Measurements from ENCODE around the gene ZNF423. TPM values are rescaled to one million over a fixed set of nuclear protein-coding genes. Genes with fewer than 3 reads are reported as not detected.

The ZNF423 gene
- polyA plus RNA-seq, 1 of the 3 experiments (the other 2 are of a cell fraction): 1.2 TPM

- no peak for TF ChIP-seq ZBTB33 (IDR thresholded peaks at IDR 0.05; ENCODE audit: borderline replicate concordance, low read depth)
Observed at GRCh38 chr16:49559242-49559641, 296.7 kb downstream of the ZNF423 start (continued).

- Histone ChIP-seq H3K27ac (ENCODE audit: low read depth in 2 of 2, low read length in 1 of 2) (no peak overlapping the region), H3K36me3 (replicated peaks in 1 of 2; ENCODE audit: control insufficient read depth in 1 of 2, insufficient read depth in 2 of 2, low read length in 1 of 2) (no peaks in the 10 kb centered on the region), H3K4me3 (ENCODE audit: low read depth in 2 of 2, low read length in 1 of 2) (no peak overlapping the region), H4K20me1 (ENCODE audit: insufficient read depth) (no peaks in the 10 kb centered on the region), H3K27me3 (ENCODE audit: insufficient read depth) (no peaks in the 10 kb centered on the region), H3K9me3 (no peaks in the 10 kb centered on the region), H3K4me1 (ENCODE audit: control insufficient read depth in 1 of 2, insufficient read depth in 2 of 2, low read depth in 1 of 2, low read length in 1 of 2) (peaks cover 0 to 38% of the 10 kb centered on the region in 2 experiments; a peak in 3 of 4 replicates), H3K4me2 (no peak overlapping the region), H3K79me2 (ENCODE audit: insufficient read depth) (no peaks in the 10 kb centered on the region), H2AFZ (ENCODE audit: low read depth) (no peak overlapping the region), H3K9ac (no peak overlapping the region), H3K9me2 (no peaks in the 10 kb centered on the region), H3F3A (replicated peaks; ENCODE audit: insufficient read depth) (no peaks in the 10 kb centered on the region)
- 26% methylated on average over 2 of the region's 2 CpGs for WGBS (ENCODE audit: low lambda C conversion rate)
- POLR2A ChIA-PET: interaction anchor here (0.7 kb wide), 1 partner anchor 9 kb away, joined by 3 read pairs; no protein-coding TSS in a partner anchor
- no peak for TF ChIP-seq GATA2 (CRISPR knock-in tag; IDR thresholded peaks at IDR 0.05)
- no peak for TF ChIP-seq USF1 (IDR thresholded peaks at IDR 0.05; ENCODE audit: borderline replicate concordance, low read depth)
- no peak for TF ChIP-seq RCOR1 (IDR thresholded peaks at IDR 0.05; ENCODE audit: low read length)
- DNase-seq: no peak
- CTCF ChIA-PET: interaction anchor here (1.2 to 4.0 kb wide), 4 partner anchors 9 to 363 kb away, joined by 3 to 27 read pairs (median 9); no protein-coding TSS in a partner anchor
Observed at GRCh38 chr16:49558451-49558850, 297.5 kb downstream of the ZNF423 start.

- no peaks in the 10 kb centered on the region for H3F3A ChIP-seq (replicated peaks; ENCODE audit: insufficient read depth)
- no peaks in the 10 kb centered on the region for H3K36me3 ChIP-seq (replicated peaks in 1 of 2; ENCODE audit: control insufficient read depth in 1 of 2, insufficient read depth in 2 of 2, low read length in 1 of 2)
- peak overlapping the region in 1 of 2 experiments; percentile 11; a peak in 1 of 4 replicates for H3K27ac ChIP-seq (ENCODE audit: low read depth in 2 of 2, low read length in 1 of 2)
- no peak overlapping the region; a peak in 1 of 4 replicates for H3K4me3 ChIP-seq (ENCODE audit: low read depth in 2 of 2, low read length in 1 of 2)
- ChIA-PET CTCF (interaction anchor here (0.6 to 4.0 kb wide), 32 partner anchors 10 to 365 kb away, joined by 3 to 27 read pairs (median 4); no protein-coding TSS in a partner anchor), POLR2A (no interaction called here)
- no peak for DNase-seq
- H4K20me1 ChIP-seq (ENCODE audit: insufficient read depth): no peaks in the 10 kb centered on the region
- H3K9ac ChIP-seq: no peak overlapping the region
- 51% methylated on average over 16 of the region's 23 CpGs for WGBS (ENCODE audit: low lambda C conversion rate)
- H3K4me1 ChIP-seq (ENCODE audit: control insufficient read depth in 1 of 2, insufficient read depth in 2 of 2, low read depth in 1 of 2, low read length in 1 of 2): peaks cover 0 to 34% of the 10 kb centered on the region in 2 experiments; a peak in 3 of 4 replicates
- no peak overlapping the region for H2AFZ ChIP-seq (ENCODE audit: low read depth)
- H3K4me2 ChIP-seq: no peak overlapping the region
- TF ChIP-seq YY1 (IDR thresholded peaks at IDR 0.05; ENCODE audit: low read depth): no peak
- TF ChIP-seq TEAD4 (IDR thresholded peaks at IDR 0.05; ENCODE audit: borderline replicate concordance, insufficient read depth): no peak
- peak; percentile 62 for TF ChIP-seq CTCF (IDR thresholded peaks at IDR 0.05)
- no peak for TF ChIP-seq RFX5 (IDR thresholded peaks at IDR 0.05; ENCODE audit: low read length)
- TF ChIP-seq RAD21 (IDR thresholded peaks at IDR 0.05; ENCODE audit: low read length): peak; percentile 55
- TF ChIP-seq JUND (IDR thresholded peaks at IDR 0.05): no peak
- TF ChIP-seq TAF1 (IDR thresholded peaks at IDR 0.05; ENCODE audit: borderline replicate concordance, low read depth, low read length): no peak
- no peak for TF ChIP-seq FOXJ3 (CRISPR knock-in tag; IDR thresholded peaks at IDR 0.05)
- TF ChIP-seq SMC3 (IDR thresholded peaks at IDR 0.05; ENCODE audit: low read depth, low read length): peak; percentile 40; the same call in 1 of the 2 replicates
- H3K9me3 ChIP-seq: no peaks in the 10 kb centered on the region
- H3K9me2 ChIP-seq: no peaks in the 10 kb centered on the region
- H3K79me2 ChIP-seq (ENCODE audit: insufficient read depth): no peaks in the 10 kb centered on the region
- peaks cover 4% of the 10 kb centered on the region; the same call in 1 of the 2 replicates for H3K27me3 ChIP-seq (ENCODE audit: insufficient read depth)
Observed at GRCh38 chr16:49556606-49557446, 299.1 kb downstream of the ZNF423 start.
